ENCODE data around the gene KCNA1.

Gene KCNA1

GRCh38 chr12:4911316-4911994, 1.8 kb downstream of the KCNA1 start:
- no peak for DNase-seq (ENCODE audit: low read depth, low spot score)

GRCh38 chr12:4914720-4915119, 5.0 kb downstream of the KCNA1 start:
- DNase-seq (ENCODE audit: low read depth, low spot score): no peak

GRCh38 chr12:4915752-4916151, 6.0 kb downstream of the KCNA1 start:
- DNase-seq (ENCODE audit: low read depth, low spot score): no peak

GRCh38 chr12:4918950-4919660, 9.4 kb downstream of the KCNA1 start:
- no peak for DNase-seq (ENCODE audit: low read depth, low spot score)

GRCh38 chr12:4932576-4932975, 22.9 kb downstream of the KCNA1 start:
- no peak for DNase-seq (ENCODE audit: low read depth, low spot score)

- DNase-seq (ENCODE audit: low read depth, low spot score): no peak
These were observed 23.7 kb downstream of the KCNA1 start for GRCh38 chr12:4933411-4933810.

- DNase-seq (ENCODE audit: low read depth, low spot score): no peak
These were observed 24.8 kb downstream of the KCNA1 start for GRCh38 chr12:4934407-4935035.

- no peak for DNase-seq (ENCODE audit: low read depth, low spot score)
These were observed 29.2 kb downstream of the KCNA1 start for GRCh38 chr12:4938900-4939299.

- DNase-seq (ENCODE audit: low read depth, low spot score): no peak
These were observed 29.8 kb downstream of the KCNA1 start for GRCh38 chr12:4939418-4940023.

- DNase-seq (ENCODE audit: low read depth, low spot score): no peak
These were observed 33.6 kb downstream of the KCNA1 start for GRCh38 chr12:4943067-4943937.

GRCh38 chr12:4943938-4944284, 34.2 kb downstream of the KCNA1 start:
- DNase-seq (ENCODE audit: low read depth, low spot score): no peak

GRCh38 chr12:4947253-4947652, 37.5 kb downstream of the KCNA1 start:
- DNase-seq (ENCODE audit: low read depth, low spot score): no peak

GRCh38 chr12:4951083-4951482, 41.4 kb downstream of the KCNA1 start:
- DNase-seq (ENCODE audit: low read depth, low spot score): no peak

GRCh38 chr12:4951601-4952000, 41.9 kb downstream of the KCNA1 start:
- DNase-seq (ENCODE audit: low read depth, low spot score): no peak

GRCh38 chr12:4954621-4955354, 45.1 kb downstream of the KCNA1 start:
- DNase-seq (ENCODE audit: low read depth, low spot score): no peak

GRCh38 chr12:4956054-4956453, 46.3 kb downstream of the KCNA1 start:
- DNase-seq (ENCODE audit: low read depth, low spot score): no peak

- DNase-seq (ENCODE audit: low read depth, low spot score): no peak
These were observed 47.3 kb downstream of the KCNA1 start for GRCh38 chr12:4956968-4957367.

- DNase-seq (ENCODE audit: low read depth, low spot score): no peak
These were observed 48.1 kb downstream of the KCNA1 start for GRCh38 chr12:4957761-4958160.

GRCh38 chr12:4958697-4959375, 49.1 kb downstream of the KCNA1 start:
- DNase-seq (ENCODE audit: low read depth, low spot score): no peak

- DNase-seq (ENCODE audit: low read depth, low spot score): no peak
These were observed 49.7 kb downstream of the KCNA1 start for GRCh38 chr12:4959381-4959780.

All from ELF-1 (cell line).